NCI-H82 treated with DMSO at 0.1 percent for 48 hours (cell line): Measurements from ENCODE around the gene CCDC187.
A peak's percentile ranks its signal among the peaks of the same experiment; 100 is the strongest.

ENCODE experiments used
- DNase-seq: peaks from one replicate; lab custom pipeline; 2025; ENCODE audit not compliant: unreplicated experiment; lab: John Stamatoyannopoulos, UW

CCDC187 gene

DNA sequence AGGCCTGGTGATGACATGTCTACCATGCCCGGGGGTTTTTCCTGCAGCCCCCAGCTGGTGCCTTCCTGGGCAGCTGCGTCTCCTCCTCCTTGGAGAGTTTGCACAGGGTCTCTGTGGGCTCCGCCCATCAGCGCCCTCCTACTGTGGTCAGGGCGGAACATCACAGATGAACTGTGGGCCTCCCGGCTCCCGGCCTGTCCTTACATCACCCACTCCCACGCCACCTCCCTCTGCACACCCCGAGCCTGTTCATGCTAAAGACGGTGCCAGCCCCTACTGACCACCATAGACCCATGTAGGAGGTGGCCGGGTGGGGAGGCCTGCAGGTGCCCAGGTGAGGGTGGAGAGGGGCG lies 36.0 kb upstream of the CCDC187 start:
- DNase-seq: no peak

DNA sequence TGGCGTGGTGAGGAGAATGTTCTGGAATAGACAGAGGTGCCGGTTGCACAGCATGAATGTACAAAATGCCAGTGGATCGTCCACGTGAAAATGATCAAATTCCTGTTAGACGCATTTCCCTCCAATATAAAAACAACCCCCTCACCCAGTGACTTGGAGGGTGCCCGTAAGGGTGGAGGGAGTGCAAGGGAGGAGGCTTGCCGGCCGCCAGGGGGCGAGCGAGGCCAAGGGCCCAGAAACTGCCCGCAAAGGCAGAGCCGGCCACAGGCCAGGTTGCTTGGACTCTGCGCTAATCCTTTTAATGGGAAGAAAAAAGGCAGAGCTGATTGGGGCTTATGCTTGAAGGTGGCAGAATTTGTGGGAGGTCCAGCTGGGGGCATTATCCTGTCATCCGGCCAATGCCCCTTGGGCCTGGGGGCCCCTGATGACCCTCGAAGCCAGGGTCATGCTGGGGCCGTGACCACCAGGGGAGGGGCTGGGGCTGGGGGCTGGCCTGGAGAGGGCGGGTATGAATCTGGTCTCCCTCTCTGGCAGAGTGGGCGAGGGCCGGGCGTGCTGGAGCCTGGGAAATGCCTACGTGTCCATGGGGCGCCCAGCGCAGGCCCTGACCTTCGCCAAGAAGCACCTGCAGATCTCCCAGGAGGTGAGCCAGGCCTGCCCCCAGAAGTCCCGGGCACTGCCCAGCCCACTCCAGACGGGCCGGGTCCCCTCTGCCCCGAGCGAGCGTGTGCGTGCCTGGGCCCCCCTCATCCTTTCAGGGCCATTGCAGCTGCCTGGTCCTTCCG lies 35.5 kb upstream of the CCDC187 start:
- peak; percentile 62 for DNase-seq

- DNase-seq: no peak
Observed at GRCh38 chr9:136338511-136338910, 34.6 kb upstream of the CCDC187 start.

DNA sequence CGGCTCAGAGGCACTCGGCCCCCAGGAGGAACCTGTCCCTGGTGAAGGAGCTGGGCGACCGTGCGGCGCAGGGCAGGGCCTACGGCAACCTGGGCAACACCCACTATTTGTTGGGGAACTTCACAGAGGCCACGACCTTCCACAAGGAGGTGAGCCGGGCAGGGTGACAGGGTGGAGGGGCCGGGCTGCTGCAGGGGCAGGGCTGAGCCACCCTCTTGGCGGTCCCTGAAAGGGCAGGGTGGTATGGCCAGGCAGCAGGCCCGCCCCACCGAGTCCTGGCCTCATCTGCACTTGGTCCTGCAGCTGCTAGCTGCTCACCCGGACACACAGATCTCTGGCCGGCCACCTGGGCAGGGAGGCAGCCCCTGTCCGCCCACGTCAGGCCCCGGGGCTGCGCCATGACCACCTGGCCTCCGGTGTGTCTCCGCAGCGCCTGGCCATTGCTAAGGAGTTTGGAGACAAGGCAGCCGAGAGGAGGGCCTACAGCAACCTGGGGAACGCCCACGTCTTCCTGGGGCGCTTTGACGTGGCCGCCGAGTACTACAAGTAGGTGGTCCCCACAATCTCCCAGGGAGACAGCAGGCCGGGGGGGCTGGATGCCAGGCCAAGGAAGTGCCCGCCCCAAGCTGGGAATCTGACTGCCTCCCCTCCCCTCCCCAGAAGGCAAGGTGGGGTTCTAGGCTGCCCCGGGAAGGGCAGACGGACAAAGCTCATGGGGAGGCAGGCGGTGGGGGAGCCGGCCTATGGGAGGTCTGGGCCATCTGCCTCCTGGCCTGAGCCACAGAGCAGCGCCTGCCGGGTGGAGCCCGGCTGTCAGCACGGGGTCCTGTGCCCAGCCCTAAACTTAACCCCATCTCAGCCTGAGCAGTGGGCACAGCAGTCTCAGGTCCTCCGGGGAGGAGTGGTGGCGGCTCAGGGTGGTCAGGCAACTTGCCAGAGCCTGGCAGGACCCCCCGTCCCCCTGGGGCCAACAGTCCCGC lies 33.8 kb upstream of the CCDC187 start:
- no peak for DNase-seq

DNA sequence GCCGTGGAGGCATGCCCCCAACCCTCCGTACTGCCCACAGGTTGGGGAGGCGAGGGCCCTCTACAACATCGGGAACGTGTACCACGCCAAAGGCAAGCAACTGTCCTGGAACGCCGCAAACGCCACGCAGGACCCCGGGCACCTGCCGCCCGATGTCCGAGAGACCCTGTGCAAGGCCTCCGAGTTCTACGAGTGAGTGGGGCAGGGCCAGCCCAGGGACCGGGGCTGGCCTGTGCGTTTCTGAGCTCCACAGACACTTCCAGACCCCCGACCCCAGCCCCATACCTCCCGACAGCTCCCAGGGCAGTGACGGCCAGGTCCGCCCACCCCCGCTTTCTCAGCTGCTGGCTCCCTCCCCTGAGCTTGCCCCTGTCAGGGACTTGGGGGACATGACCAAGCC lies 33.0 kb upstream of the CCDC187 start:
- DNase-seq: no peak

DNA sequence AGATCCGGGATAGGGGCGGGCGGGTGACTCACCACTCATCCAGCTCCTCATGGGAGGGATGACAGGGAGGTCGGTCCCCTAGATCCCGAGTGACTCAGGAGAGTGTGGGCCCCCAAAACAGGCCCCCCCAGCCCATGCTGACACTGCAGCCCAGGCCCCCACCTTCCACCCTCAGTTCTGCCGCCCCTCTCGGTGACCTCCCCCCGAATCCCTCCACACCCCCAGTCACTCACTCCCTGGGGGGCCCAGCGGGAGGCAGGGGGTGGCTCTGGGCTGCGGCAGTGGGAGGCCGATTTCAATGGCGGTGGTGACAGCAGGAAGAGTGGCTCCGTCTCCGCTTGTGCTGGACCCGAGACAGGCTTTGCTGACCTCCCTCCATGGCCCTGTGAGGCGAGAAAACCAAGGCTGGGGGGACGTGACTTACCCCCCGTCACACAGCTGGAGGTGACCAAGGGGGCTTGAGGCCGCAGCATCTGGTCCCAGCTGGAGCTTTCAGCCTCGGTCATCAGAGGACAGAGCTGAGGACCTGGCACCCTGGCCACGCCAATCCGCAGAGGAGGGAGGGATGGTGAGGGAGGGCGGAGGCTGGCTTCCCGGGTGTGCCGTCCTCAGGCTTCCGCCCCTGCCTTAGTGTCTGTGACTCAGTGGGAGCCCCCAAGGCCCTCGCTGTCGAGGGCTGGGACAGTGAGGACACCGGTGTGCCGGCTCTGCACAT lies 32.4 kb upstream of the CCDC187 start:
- DNase-seq: no peak

DNA sequence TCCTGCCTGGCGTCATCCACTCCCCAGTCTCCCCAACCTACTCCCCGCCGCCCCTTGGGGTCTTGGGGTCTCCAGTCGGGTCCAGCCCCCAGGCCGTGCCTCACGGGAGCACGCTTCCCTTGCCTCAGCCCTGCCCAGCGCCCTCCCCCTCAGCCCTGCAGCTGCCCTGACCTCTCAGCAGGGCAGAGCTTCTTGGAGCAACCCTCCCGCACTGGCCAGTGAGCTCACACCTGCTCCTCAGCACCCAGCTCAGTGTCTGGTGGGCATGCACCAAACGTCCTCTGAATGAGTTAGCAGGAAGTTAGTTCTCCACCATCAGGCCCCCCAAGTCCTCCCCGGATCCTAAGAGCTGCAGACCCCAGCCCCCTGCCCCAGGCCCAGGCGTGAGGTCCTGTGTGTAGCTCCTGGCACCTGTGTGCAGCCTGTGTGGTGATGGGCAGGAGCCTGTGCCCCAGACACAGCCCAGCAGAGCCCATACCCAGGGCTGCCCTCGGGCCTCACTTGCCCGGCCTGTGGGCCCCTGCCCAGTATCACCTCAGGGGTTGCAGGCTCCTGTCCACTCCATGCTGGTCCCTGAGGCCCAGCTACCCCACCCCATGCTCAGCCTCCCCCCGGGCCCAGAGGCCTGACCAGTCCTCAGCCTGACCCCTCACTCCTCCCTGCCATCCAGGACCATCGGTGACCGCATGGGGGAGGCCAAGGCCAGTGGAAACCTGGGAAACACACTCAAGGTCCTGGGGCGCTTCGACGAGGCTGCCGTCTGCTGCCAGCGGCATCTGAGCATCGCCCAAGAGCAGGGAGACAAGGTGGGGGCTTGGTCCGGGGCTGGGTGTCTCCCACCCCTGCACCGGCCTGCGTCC lies 31.6 kb upstream of the CCDC187 start:
- DNase-seq: no peak

DNA sequence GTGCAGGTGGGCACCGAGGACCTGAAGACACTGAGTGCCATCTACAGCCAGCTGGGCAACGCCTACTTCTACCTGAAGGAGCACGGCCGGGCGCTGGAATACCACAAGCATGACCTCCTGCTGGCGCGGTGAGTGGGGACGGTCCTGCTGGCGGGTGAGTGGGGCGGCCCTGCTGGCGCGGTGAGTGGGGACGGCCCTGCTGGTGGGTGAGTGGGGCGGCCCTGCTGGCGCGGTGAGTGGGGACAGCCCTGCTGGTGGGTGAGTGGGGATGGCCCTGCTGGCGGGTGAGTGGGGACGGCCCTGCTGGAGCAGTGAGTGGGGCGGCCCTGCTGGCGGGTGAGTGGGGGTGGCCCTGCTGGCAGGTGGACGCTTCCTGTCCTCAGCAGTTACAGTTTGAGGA lies 30.6 kb upstream of the CCDC187 start:
- DNase-seq: no peak

DNA sequence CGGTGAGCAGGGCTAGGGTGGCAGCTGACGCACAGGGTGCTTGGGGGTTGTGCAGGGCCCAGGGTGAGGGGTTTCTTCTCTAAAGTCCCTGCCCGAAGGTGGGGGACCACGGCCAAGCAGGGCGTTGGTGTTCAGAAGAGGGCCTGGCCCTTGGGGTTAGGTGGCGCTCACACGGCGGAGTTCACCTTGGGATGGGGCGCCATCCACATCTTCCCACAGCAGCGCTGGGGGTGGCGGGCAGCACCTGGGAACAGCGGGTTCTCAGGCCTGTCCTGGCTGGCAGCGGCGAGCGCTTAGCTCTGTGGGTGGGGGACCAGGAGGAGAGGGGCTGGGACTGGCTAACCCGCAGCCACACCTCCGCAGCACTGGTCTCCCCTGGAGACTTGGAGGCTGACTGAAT lies 29.6 kb upstream of the CCDC187 start:
- DNase-seq: no peak

DNA sequence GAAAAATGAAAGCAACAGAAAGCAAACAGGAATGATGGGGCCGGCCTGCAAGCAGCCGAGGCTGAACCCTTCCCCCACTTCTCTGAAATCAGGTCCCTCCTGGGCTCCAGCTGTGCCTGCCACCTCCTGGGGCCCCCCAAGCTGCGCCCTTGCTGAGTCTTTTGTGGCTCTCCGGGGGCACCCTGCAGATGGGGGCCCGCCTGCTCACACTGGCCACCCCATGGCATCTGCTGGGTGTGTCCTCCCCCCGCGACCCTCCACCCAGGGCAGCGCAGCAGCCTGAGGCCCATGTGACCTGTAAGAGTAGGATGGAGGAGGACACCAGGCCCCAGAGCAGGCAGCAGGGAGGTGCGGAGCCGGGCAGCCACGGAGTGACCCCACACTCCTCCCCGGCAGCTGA lies 29.2 kb upstream of the CCDC187 start:
- DNase-seq: no peak

- DNase-seq: no peak
Observed at GRCh38 chr9:136332482-136332983, 28.6 kb upstream of the CCDC187 start.

DNA sequence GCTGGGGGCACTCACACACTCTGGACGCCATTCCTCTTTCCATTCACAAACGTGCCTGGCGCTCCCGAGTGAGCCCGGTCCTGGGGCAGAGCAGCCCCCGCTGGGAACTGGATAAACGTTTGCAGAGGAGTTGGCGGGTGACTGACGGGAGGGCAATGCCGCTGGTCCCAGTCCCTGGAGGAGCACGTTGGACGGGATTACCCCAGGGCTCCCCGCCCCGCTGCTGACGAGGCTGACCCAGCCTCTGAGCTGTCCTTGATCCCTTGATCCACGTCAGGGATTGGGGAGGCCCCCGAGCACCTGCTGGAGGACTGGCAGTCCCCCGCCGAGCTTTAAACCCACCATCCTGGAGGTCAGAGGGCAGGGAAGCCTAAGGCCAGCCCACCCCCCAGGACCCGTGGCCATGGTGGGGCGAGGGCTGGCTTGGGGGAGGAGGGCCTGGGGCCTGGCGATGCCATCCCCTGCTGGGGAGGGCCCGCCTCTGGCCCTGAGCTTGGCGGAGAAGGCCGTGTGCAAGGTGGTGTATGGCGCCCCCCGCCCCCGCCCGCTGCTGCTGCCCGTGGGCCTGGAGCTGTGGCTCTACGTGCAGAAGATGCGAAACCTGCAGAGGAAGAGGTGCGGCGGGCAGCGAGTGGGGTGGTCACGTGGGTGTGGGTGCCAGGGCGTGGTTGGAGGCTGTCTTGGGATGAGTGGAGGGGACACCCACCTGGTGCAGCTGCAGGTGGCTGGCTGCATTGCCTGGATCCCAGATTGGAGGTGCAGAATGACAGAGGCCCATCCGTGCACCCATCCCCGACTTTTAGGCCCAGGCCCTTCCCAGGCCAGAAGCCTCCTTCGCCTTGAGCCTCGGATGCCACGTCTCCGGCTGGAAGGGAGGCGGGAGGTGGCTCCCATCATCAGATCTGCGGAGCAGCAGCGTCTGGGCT lies 27.9 kb upstream of the CCDC187 start:
- no peak for DNase-seq

GRCh38 chr9:136331030-136331429 lies 27.1 kb upstream of the CCDC187 start:
- DNase-seq: no peak

DNA sequence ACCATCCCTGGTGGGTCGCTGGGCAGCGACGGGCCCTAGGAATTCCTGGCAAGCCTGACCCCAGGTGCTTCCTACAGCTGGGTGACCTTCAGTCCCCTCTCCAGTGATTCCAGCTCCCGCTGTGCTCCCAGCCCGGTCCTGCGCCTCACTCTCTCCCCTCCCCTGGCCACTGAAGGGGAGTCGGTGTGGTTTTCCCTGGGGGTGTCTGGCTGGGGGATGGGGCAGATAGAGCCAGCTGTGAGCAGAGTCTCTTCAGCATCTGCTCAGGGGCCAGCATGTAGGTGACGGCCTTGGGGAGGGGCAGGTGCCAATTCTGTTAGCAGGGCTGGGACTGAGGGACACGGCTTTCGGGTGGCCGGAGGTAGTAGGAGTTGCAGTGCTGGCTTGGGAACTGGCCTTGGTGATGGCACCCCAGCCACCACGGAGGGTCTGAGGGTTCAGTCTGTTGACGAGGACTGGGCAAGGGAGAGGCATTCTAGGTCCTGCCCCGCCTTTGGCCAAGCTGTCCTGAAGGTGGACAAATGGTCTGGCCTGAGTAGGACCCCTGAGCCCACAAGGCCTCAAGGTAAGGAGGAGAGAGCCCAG lies 26.6 kb upstream of the CCDC187 start:
- DNase-seq: no peak

- no peak for DNase-seq
Observed at GRCh38 chr9:136329636-136330405, 25.9 kb upstream of the CCDC187 start.

- no peak for DNase-seq
Observed at GRCh38 chr9:136329211-136329627, 25.3 kb upstream of the CCDC187 start.

DNA sequence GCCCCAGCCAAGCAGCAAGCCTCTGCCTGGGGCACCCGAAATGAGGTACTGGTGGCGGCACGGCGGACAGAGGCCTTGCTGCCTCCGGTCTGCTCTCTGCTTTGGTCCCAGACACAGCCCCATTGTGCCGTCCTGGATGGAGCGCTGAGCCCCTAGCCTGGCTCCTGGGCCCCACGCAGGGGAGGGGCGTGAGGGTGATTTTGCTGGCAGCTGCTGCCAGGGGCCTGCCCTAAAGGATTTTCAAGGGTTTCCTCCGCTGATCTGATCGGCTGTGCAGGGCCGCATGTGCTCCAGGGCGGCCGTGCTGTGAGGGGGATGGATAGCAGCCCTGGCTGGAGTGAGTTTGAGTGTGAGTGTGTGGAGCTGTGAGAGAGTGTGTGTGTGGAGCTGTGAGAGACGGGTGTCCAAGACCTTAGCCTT lies 24.7 kb upstream of the CCDC187 start:
- peak; percentile 30 for DNase-seq

DNA sequence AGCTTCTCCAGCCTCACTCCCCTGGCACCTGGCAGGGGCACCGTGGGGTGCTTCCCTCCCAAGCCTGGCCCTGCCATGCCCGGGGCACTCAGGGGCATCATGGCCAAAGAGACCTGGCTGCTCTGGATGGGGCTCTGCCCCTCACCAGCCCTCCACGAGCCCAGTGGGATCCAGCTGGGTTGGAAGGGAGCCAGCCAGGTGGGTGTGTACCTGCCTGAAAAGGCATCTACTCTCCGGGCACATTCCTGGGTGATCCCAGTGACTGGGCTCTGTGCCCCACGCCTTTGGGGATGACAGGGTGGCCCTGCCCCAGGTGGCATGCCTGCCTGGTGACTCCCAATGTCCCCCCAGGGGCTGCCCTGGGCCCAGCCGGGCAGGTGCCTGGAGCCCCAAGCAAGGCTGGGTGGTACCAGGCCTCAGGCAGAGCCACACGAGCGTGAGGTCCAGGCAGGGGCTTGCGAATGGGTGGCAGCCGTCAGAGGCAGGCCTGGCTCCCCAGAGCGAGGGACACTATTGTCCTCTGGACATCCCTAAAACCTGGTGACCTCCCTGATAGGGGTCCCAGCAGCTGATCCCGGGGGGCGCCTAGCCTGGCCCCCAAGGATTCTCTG lies 24.2 kb upstream of the CCDC187 start:
- DNase-seq: no peak
